K562 (cell line): ENCODE data around the gene HOXC10. TPM values are rescaled to one million over a fixed set of nuclear protein-coding genes. Genes with fewer than 3 reads are reported as not detected.

Source experiments
- AFF1 ChIP-seq, 2 experiments: fragments of 450-650 bp; IDR thresholded peaks; 2 replicates each; pipeline ENCODE4 v1.6.1; 2018; ENCODE audit warnings: mild to moderate bottlenecking in 2 of 2, low read depth in 1 of 2; ENCODE audit not compliant: partially characterized antibody in 2 of 2
- CBX3 ChIP-seq, 2 experiments: IDR thresholded peaks; 1 replicate in 1 of 2; 2 replicates in 1 of 2; pipeline ENCODE4 v1.6.1; 2012; ENCODE audit warnings: inconsistent platforms in 2 of 2, low read length in 2 of 2, borderline replicate concordance in 1 of 2, control low read depth in 1 of 2
- DDX20 ChIP-seq: fragments of 450-650 bp; IDR thresholded peaks from 2 replicates; pipeline ENCODE4 v1.6.1; 2016; ENCODE audit warnings: missing genetic modification characterization, low read depth, mild to moderate bottlenecking, missing compliant biosample characterization, moderate library complexity
- HDGF ChIP-seq: fragments of 450-650 bp; IDR thresholded peaks from 2 replicates; pipeline ENCODE4 v1.6.1; 2016
- MTA3 ChIP-seq: fragments of 450-650 bp; formaldehyde crosslinking; IDR thresholded peaks from 2 replicates; pipeline ENCODE4 v1.6.1; 2017; ENCODE audit warnings: mild to moderate bottlenecking, borderline replicate concordance
- MXD1 ChIP-seq: fragments of 250-450 bp; sonication (Bioruptor Pico); IDR thresholded peaks from 2 replicates; pipeline ENCODE4 v1.8.0; 2021; ENCODE audit warnings: borderline replicate concordance, mild to moderate bottlenecking, moderate library complexity; ENCODE audit not compliant: poor library complexity, severe bottlenecking
- PHB ChIP-seq: fragments of 250-450 bp; sonication (Bioruptor Pico); IDR thresholded peaks from 2 replicates; pipeline ENCODE4 v1.5.0; 2021
- RAD51 ChIP-seq: fragments of 450-650 bp; IDR thresholded peaks from 2 replicates; pipeline ENCODE4 v1.7.1; 2016; ENCODE audit warnings: low read depth, mild to moderate bottlenecking, borderline replicate concordance
- SAP30 ChIP-seq: fragments of 200-600 bp; sonication (generic); IDR thresholded peaks from 2 replicates; pipeline ENCODE4 v1.6.1; 2012; ENCODE audit warnings: borderline replicate concordance, low read depth, mild to moderate bottlenecking, moderate library complexity, low read length, control low read depth, inconsistent platforms; ENCODE audit not compliant: insufficient read depth, poor library complexity, severe bottlenecking
- SMARCA5 ChIP-seq: fragments of 450-650 bp; IDR thresholded peaks from 2 replicates; pipeline ENCODE4 v1.6.1; 2016
- TCF7L2 ChIP-seq: fragments of 150-350 bp; IDR thresholded peaks from 2 replicates; pipeline ENCODE4 v1.6.1; 2016; ENCODE audit warnings: low read depth, mild to moderate bottlenecking, low read length, moderate library complexity
- TOE1 ChIP-seq, 2 experiments: fragments of 450-650 bp in 1 of 2; sonication (generic) in 1 of 2; formaldehyde crosslinking in 1 of 2; IDR thresholded peaks; 2 replicates each; pipeline versions ENCODE4 v1.7.1 to v1.8.0; 2016 to 2022; ENCODE audit warnings: borderline replicate concordance in 2 of 2, mild to moderate bottlenecking in 2 of 2, antibody characterized with exemption in 1 of 2, inconsistent platforms in 1 of 2, low read depth in 1 of 2, missing genetic modification reagents in 1 of 2, moderate library complexity in 1 of 2
- polyA plus RNA-seq, 8 experiments: library from polyadenylated mRNA; depleted of rRNA in 4 of 8; stranded (reverse) in 5 of 8; unstranded in 3 of 8; fragments of >200 nt; fragmentation: Nextera tagmentation in 2 of 8; fragmentation: Illumina TruSeq in 1 of 8; extraction: Ambion mirVana in 2 of 8; extraction: Trizol in 1 of 8; gene quantifications; 2 replicates each; pipeline versions ENCODE4 v1.2.1 to v1.2.3, GENCODE V29; 2011 to 2014; ENCODE audit warnings: inconsistent platforms in 1 of 8, missing spikeins in 1 of 8
- total RNA-seq, 7 experiments: library from RNA; depleted of rRNA in 6 of 7; stranded (reverse); fragments of >200 nt in 6 of 7; fragmentation: Illumina TruSeq in 2 of 7; extraction: Trizol in 2 of 7; gene quantifications; 2 replicates each; pipeline versions ENCODE4 v1.2.1 to v1.2.3, GENCODE V29; 2011 to 2021; ENCODE audit warnings: low replicate concordance in 1 of 7
- TF ChIP-seq, protein P1 (sequence below): sonication (generic); formaldehyde crosslinking; IDR thresholded peaks from 2 replicates; pipeline ENCODE4 v1.8.0; 2023; ENCODE audit warnings: mild to moderate bottlenecking, missing genetic modification reagents
- TF ChIP-seq, protein P2 (sequence below): fragments of 450-650 bp; formaldehyde crosslinking; IDR thresholded peaks from 2 replicates; pipeline ENCODE4 v1.4.0; 2020; ENCODE audit warnings: mild to moderate bottlenecking, moderate library complexity
- TF ChIP-seq, protein P3 (sequence below): fragments of 450-650 bp; formaldehyde crosslinking; IDR thresholded peaks from 2 replicates; pipeline ENCODE4 v1.4.0; 2020; ENCODE audit warnings: mild to moderate bottlenecking, moderate library complexity

The HOXC10 gene
- total and polyA plus RNA-seq, 9 of the 15 experiments (the other 6 are each of a cell fraction or from before 2014, with no cell fraction given) = 0.13 to 0.77 (median 0.35) TPM; not detected in 2

DNA sequence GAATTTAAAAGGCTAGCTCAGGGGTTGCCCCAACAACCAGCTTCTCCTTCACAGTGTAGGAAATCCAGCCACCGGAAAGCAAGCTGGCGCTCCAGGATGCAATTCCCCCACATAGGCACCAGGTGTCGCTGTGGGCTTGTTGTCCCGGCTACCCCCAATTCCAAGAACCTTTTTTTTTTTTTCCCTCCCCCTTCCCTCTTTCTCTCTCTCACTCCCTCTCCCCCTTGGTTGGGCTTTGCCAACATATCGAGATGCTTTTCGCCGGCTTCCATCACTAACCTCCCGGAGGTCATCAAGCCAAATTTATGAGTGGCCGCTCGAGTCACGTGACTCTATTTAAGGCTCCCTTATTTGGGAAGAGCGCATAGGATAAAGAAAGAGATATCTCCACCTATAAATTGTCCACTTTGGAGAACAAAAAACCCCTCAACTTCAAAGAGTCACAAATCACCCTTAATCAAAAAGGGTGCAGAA is 47.7 kb downstream of the HOXC10 start, which contains the start of gene HOXC5 (continued):
- TF ChIP-seq HDGF = no peak
- peak in 1 of 2 experiments; percentile 87 for TF ChIP-seq AFF1 (IDR thresholded peaks at IDR 0.05; ENCODE audit: low read depth in 1 of 2, partially characterized antibody in 2 of 2)
- TF ChIP-seq DDX20 = no peak
- TF ChIP-seq SMARCA5 = no peak
- TF ChIP-seq CBX3 (IDR thresholded peaks at IDR 0.05; ENCODE audit: borderline replicate concordance in 1 of 2, low read length in 2 of 2) = peak in 1 of 2 experiments; percentile 59; a peak in 1 of 3 replicates
- TF ChIP-seq TOE1 (IDR thresholded peaks at IDR 0.05; ENCODE audit: borderline replicate concordance) = peak; percentile 91
- no peak for TF ChIP-seq TOE1 (CRISPR knock-in tag; IDR thresholded peaks at IDR 0.05; ENCODE audit: borderline replicate concordance, low read depth)
- TF ChIP-seq PHB (CRISPR knock-in tag) = no peak
- TF ChIP-seq, protein P1, sequence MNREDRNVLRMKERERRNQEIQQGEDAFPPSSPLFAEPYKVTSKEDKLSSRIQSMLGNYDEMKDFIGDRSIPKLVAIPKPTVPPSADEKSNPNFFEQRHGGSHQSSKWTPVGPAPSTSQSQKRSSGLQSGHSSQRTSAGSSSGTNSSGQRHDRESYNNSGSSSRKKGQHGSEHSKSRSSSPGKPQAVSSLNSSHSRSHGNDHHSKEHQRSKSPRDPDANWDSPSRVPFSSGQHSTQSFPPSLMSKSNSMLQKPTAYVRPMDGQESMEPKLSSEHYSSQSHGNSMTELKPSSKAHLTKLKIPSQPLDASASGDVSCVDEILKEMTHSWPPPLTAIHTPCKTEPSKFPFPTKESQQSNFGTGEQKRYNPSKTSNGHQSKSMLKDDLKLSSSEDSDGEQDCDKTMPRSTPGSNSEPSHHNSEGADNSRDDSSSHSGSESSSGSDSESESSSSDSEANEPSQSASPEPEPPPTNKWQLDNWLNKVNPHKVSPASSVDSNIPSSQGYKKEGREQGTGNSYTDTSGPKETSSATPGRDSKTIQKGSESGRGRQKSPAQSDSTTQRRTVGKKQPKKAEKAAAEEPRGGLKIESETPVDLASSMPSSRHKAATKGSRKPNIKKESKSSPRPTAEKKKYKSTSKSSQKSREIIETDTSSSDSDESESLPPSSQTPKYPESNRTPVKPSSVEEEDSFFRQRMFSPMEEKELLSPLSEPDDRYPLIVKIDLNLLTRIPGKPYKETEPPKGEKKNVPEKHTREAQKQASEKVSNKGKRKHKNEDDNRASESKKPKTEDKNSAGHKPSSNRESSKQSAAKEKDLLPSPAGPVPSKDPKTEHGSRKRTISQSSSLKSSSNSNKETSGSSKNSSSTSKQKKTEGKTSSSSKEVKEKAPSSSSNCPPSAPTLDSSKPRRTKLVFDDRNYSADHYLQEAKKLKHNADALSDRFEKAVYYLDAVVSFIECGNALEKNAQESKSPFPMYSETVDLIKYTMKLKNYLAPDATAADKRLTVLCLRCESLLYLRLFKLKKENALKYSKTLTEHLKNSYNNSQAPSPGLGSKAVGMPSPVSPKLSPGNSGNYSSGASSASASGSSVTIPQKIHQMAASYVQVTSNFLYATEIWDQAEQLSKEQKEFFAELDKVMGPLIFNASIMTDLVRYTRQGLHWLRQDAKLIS (CRISPR knock-in tag) = no peak
- peak; percentile 92 for TF ChIP-seq RAD51
- 0 out of 2 replicates have a peak, but pooled peaks have one; percentile 51 for TF ChIP-seq MTA3
- TF ChIP-seq, protein P2, sequence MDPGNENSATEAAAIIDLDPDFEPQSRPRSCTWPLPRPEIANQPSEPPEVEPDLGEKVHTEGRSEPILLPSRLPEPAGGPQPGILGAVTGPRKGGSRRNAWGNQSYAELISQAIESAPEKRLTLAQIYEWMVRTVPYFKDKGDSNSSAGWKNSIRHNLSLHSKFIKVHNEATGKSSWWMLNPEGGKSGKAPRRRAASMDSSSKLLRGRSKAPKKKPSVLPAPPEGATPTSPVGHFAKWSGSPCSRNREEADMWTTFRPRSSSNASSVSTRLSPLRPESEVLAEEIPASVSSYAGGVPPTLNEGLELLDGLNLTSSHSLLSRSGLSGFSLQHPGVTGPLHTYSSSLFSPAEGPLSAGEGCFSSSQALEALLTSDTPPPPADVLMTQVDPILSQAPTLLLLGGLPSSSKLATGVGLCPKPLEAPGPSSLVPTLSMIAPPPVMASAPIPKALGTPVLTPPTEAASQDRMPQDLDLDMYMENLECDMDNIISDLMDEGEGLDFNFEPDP (CRISPR knock-in tag) = no peak
- TF ChIP-seq, protein P3, sequence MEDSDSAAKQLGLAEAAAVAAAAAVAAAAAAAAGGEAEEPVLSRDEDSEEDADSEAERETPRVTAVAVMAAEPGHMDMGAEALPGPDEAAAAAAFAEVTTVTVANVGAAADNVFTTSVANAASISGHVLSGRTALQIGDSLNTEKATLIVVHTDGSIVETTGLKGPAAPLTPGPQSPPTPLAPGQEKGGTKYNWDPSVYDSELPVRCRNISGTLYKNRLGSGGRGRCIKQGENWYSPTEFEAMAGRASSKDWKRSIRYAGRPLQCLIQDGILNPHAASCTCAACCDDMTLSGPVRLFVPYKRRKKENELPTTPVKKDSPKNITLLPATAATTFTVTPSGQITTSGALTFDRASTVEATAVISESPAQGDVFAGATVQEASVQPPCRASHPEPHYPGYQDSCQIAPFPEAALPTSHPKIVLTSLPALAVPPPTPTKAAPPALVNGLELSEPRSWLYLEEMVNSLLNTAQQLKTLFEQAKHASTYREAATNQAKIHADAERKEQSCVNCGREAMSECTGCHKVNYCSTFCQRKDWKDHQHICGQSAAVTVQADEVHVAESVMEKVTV = peak; percentile 67
- TF ChIP-seq SAP30 = no peak
- TF ChIP-seq MXD1 (CRISPR knock-in tag) = no peak
- no peak for TF ChIP-seq TCF7L2
